Thyroid gland (tissue), 4 donors: Measurements from ENCODE around the gene SMCO4.

ENCODE experiments used
- CTCF ChIP-seq, 6 experiments: fragments of 200-600 bp in 3 of 6; fragments of 450-650 bp in 3 of 6; sonication (generic) in 3 of 6; IDR thresholded peaks; one replicate each; pipeline ENCODE4 v1.5.1; 2016 to 2019; ENCODE audit warnings: antibody characterized with exemption in 6 of 6, mild to moderate bottlenecking in 2 of 6, inconsistent platforms in 1 of 6, moderate library complexity in 1 of 6
- POLR2A ChIP-seq, 2 donors: fragments of 450-650 bp; IDR thresholded peaks; one replicate each; pipeline ENCODE4 v1.6.1; 2017; ENCODE audit warnings: antibody characterized with exemption in 2 of 2, mild to moderate bottlenecking in 2 of 2, moderate library complexity in 1 of 2

GRCh38 chr11:93560199-93560932 lies 17.2 kb upstream of the SMCO4 start:
- no peak for TF ChIP-seq CTCF (IDR thresholded peaks at IDR 0.05)
- no peak for TF ChIP-seq POLR2A (IDR thresholded peaks at IDR 0.05)
